ENCODE measurements around the gene PIP5K1B. TPM values are rescaled to one million over a fixed set of nuclear protein-coding genes. Genes with fewer than 3 reads are reported as not detected.

PIP5K1B gene, protein sequence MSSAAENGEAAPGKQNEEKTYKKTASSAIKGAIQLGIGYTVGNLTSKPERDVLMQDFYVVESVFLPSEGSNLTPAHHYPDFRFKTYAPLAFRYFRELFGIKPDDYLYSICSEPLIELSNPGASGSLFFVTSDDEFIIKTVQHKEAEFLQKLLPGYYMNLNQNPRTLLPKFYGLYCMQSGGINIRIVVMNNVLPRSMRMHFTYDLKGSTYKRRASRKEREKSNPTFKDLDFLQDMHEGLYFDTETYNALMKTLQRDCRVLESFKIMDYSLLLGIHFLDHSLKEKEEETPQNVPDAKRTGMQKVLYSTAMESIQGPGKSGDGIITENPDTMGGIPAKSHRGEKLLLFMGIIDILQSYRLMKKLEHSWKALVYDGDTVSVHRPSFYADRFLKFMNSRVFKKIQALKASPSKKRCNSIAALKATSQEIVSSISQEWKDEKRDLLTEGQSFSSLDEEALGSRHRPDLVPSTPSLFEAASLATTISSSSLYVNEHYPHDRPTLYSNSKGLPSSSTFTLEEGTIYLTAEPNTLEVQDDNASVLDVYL
- total RNA-seq, result under 1 TPM; 0.63 to 0.84 TPM

DNA sequence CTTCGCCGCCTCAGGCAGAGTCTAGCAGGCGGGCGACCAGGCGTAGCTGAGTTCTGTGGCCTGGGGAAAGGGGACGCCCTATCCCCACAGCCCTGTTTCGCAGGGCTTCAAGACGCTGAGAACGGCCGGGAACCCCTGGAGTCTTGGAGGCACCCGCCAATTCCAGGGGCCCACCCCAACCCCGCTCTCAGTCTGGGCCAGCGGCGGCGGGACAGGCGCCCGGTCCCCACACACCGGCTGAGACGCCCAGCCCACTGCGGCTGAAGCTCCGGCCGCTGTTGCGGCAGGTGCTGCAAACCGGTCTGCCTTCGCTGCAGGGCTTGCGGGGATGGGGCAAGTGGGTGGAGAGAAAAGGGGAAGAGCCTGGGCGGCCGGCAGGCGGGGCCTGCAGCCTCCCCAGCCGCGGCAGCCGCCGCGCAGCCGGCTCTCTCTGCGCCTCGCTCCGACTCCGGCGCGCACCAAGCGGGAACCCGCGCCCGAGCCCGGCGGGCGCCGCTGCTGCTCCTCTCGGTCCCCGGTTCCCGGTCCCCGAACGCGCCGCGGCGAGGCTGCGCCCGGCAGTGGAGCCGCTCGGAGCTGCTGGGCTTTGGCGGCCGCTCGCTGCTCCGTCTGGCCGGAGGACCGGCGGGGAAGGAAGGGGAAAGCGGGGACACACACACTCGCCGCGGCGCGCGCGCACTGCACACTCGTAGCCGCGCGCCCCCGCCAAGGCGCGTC is at the start of gene PIP5K1B:
TSS of gene PIP5K1B (plus strand) at position 427 of the 717 bp plus-strand sequence. CDS start 117,375 bp downstream, outside the sequence.

DNA sequence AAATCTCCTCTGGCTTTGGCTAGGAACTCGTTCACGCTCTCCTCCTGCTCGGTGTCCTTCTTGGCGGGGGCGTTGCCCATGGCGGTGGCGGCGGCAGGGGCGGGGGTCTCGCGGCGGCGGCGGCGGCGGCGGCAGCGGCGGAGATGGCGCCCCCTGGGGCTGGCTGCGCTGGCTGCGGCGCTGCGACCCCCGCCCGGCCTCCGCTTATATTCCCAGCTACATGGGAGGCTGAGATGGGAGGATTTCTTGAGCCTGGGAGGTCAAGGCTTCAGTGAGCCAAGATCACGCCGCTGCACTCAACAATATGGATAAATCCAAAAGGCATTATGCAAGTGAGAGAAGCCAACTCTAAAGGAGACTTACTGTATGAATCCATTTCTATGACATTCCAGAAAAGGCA is 309.0 kb downstream of the PIP5K1B start, which contains the start of gene PRKACG:
TSS of gene PRKACG (minus strand) at position 101 of the 400 bp plus-strand sequence. CDS start at position 80, 21 bp downstream.

GRCh38 chr9:69035438-69036308 is 330.6 kb downstream of the PIP5K1B start, which contains the start of gene FXN:
TSS of gene FXN (plus strand) at chr9:69035752. CDS start at chr9:69035783, 31 bp downstream.

Other genes starting within 250 kb of the PIP5K1B start
- gene TMEM252, start 164.4 kb upstream of the PIP5K1B start, total RNA-seq, result not detected

All from activated naive CD4-positive, alpha-beta T cell treated with anti-CD3 and anti-CD28 coated beads, Interleukin-2, amount 10 ng/mL, durations not matched to agents 5 hours and 36 hours (primary cell).